Small intestine (tissue), 7 donors: ENCODE measurements around the gene IGF2BP2. TPM values are rescaled to one million over a fixed set of nuclear protein-coding genes. Genes with fewer than 3 reads are reported as not detected.
"Not testable (repeated sequence)": the region's sequence is repeated elsewhere in the genome, so short reads cannot be mapped to it uniquely, and the experiment has no call there.

ENCODE experiments used
- DNase-seq, 2 donors: peaks; one replicate each; pipeline versions ENCODE4 v3.0.0 to v3.0.0-alpha.2; 2013
- FAIRE-seq: peaks from 2 replicates; lab custom pipeline; 2012; peaks lifted over from hg19 to GRCh38; lab: Jason Lieb, UNC
- H3K27ac ChIP-seq, 3 donors: one replicate each; pipeline ENCODE4 v1.5.1; 2013; ENCODE audit warnings: low read length in 2 of 3, mild to moderate bottlenecking in 2 of 3, control low read depth in 1 of 3, inconsistent platforms in 1 of 3, low read depth in 1 of 3, moderate library complexity in 1 of 3
- H3K27me3 ChIP-seq, 3 donors: one replicate each; pipeline ENCODE4 v1.6.1; 2013; ENCODE audit warnings: low read length in 3 of 3, inconsistent platforms in 1 of 3; ENCODE audit not compliant: control insufficient read depth in 3 of 3, insufficient read depth in 3 of 3
- H3K36me3 ChIP-seq, 3 donors: one replicate each; pipeline ENCODE4 v1.6.1; 2013; ENCODE audit warnings: low read length in 3 of 3, inconsistent platforms in 1 of 3, low read depth in 1 of 3, mild to moderate bottlenecking in 1 of 3, moderate library complexity in 1 of 3; ENCODE audit not compliant: control insufficient read depth in 3 of 3, insufficient read depth in 2 of 3
- H3K4me1 ChIP-seq, 3 donors: one replicate each; pipeline ENCODE4 v1.6.1; 2013; ENCODE audit warnings: low read length in 2 of 3, inconsistent platforms in 1 of 3, low read depth in 1 of 3, mild to moderate bottlenecking in 1 of 3, moderate library complexity in 1 of 3; ENCODE audit not compliant: control insufficient read depth in 3 of 3, insufficient read depth in 2 of 3
- H3K4me3 ChIP-seq, 3 donors: one replicate each; pipeline ENCODE4 v1.5.1; 2013; ENCODE audit warnings: low read length in 3 of 3, control low read depth in 1 of 3, inconsistent platforms in 1 of 3, low read depth in 1 of 3, mild to moderate bottlenecking in 1 of 3, moderate library complexity in 1 of 3
- H3K9me3 ChIP-seq, 2 donors: one replicate each; pipeline ENCODE4 v1.6.1; 2013; ENCODE audit warnings: low read depth in 1 of 2, low read length in 1 of 2; ENCODE audit not compliant: control insufficient read depth in 2 of 2, insufficient read depth in 1 of 2
- WGBS, 3 donors: extraction: QIAGEN DNeasy Blood & Tissue Kit; methylation state at CpG; one replicate each; pipeline ENCODE4 v1.1.7; 2013; 5-methylcytosine and 5-hydroxymethylcytosine counted together
- polyA plus RNA-seq, 4 donors: library from polyadenylated mRNA; stranded (reverse) in 3 of 4; unstranded in 1 of 4; fragments of 200-250 nt in 3 of 4; fragments of 120-200 nt in 1 of 4; gene quantifications; one replicate each; pipeline versions ENCODE4 v1.2.1 to v1.2.3, GENCODE V29; 2013
- donor health status: healthy with polysubstance abuse.
- donor health status: control.
- donor health status: control.
- donor health status: Bipolar disorder and iron deficiency.
- donor health status: healthy.

The IGF2BP2 gene
- polyA plus RNA-seq, 4 donors = 12.1 to 93.8 (median 22.9) TPM

- no peaks in the 10 kb centered on the region for H3K9me3 ChIP-seq
- DNase-seq (no peak), FAIRE-seq (no peak)
- H3K4me1 ChIP-seq = no peaks in the 10 kb centered on the region
- no peak overlapping the region for H3K27ac ChIP-seq
- H3K27me3 ChIP-seq = no peaks in the 10 kb centered on the region
- WGBS, 3 donors = 78 to 83% (median 79%) methylated on average over 2 of the region's 2 CpGs
- H3K4me3 ChIP-seq = no peak overlapping the region
- peaks cover 0 to 27% (median 0%) of the 10 kb centered on the region in 3 donors for H3K36me3 ChIP-seq
Measured at GRCh38 chr3:185640308-185640707, 184.5 kb downstream of the IGF2BP2 start.

GRCh38 chr3:185639632-185640206 lies 185.1 kb downstream of the IGF2BP2 start:
- Histone ChIP-seq H3K27ac (no peak overlapping the region), H3K9me3 (no peaks in the 10 kb centered on the region), H3K4me3 (no peak overlapping the region), H3K36me3 (peaks cover 0 to 23% (median 0%) of the 10 kb centered on the region in 3 donors), H3K4me1 (no peaks in the 10 kb centered on the region), H3K27me3 (no peaks in the 10 kb centered on the region)
- 70 to 73% (median 72%) methylated on average over 7 of the region's 7 CpGs for WGBS, 3 donors
- FAIRE-seq = no peak
- no peak for DNase-seq

- DNase-seq, H3K4me3 ChIP-seq, FAIRE-seq, H3K9me3 ChIP-seq, H3K4me1 ChIP-seq, H3K27ac ChIP-seq, H3K27me3 ChIP-seq: not testable (repeated sequence)
- 92 to 95% (median 94%) methylated on average over 10 to 11 of the region's 11 CpGs for WGBS, 3 donors
- peaks cover 0 to 21% (median 0%) of the 10 kb centered on the region in 3 donors for H3K36me3 ChIP-seq
Measured at GRCh38 chr3:185638651-185639050, 186.2 kb downstream of the IGF2BP2 start.

GRCh38 chr3:185637388-185637787 lies 187.5 kb downstream of the IGF2BP2 start:
- Histone ChIP-seq H3K27ac (no peak overlapping the region), H3K27me3 (no peaks in the 10 kb centered on the region), H3K36me3 (peaks cover 0 to 11% (median 0%) of the 10 kb centered on the region in 3 donors), H3K4me3 (no peak overlapping the region), H3K9me3 (no peaks in the 10 kb centered on the region), H3K4me1 (no peaks in the 10 kb centered on the region)
- WGBS, 3 donors = 80 to 91% (median 89%) methylated on average over 3 of the region's 3 CpGs
- DNase-seq (no peak), FAIRE-seq (no peak)

GRCh38 chr3:185632996-185633395 lies 191.8 kb downstream of the IGF2BP2 start:
- H3K27me3 ChIP-seq = no peaks in the 10 kb centered on the region
- DNase-seq (no peak), FAIRE-seq (no peak)
- H3K27ac ChIP-seq = no peak overlapping the region
- H3K36me3 ChIP-seq = peaks cover 0 to 13% (median 4%) of the 10 kb centered on the region in 3 donors
- H3K9me3 ChIP-seq = no peaks in the 10 kb centered on the region
- 88 to 97% (median 93%) methylated on average over 4 of the region's 4 CpGs for WGBS, 3 donors
- H3K4me1 ChIP-seq = peaks cover 0 to 14% (median 0%) of the 10 kb centered on the region in 3 donors
- no peak overlapping the region for H3K4me3 ChIP-seq

GRCh38 chr3:185631508-185632206 lies 193.2 kb downstream of the IGF2BP2 start:
- no peak overlapping the region for H3K27ac ChIP-seq
- H3K4me1 ChIP-seq = peaks cover 0 to 14% (median 0%) of the 10 kb centered on the region in 3 donors
- no peaks in the 10 kb centered on the region for H3K27me3 ChIP-seq
- WGBS, 3 donors = 88 to 94% (median 92%) methylated on average over 6 of the region's 7 CpGs
- no peak for DNase-seq
- peaks cover 0 to 16% (median 4%) of the 10 kb centered on the region in 3 donors for H3K36me3 ChIP-seq
- no peaks in the 10 kb centered on the region for H3K9me3 ChIP-seq
- no peak overlapping the region for H3K4me3 ChIP-seq
- FAIRE-seq = no peak

- H3K27ac ChIP-seq = no peak overlapping the region
- H3K4me1 ChIP-seq = peaks cover 0 to 14% (median 0%) of the 10 kb centered on the region in 3 donors
- no peak for FAIRE-seq
- H3K27me3 ChIP-seq = no peaks in the 10 kb centered on the region
- no peak overlapping the region for H3K4me3 ChIP-seq
- peaks cover 0 to 20% (median 4%) of the 10 kb centered on the region in 3 donors for H3K36me3 ChIP-seq
- no peaks in the 10 kb centered on the region for H3K9me3 ChIP-seq
- 73 to 93% (median 77%) methylated on average over 3 to 4 of the region's 4 CpGs for WGBS, 3 donors
- no peak for DNase-seq
Measured at GRCh38 chr3:185631108-185631507, 193.7 kb downstream of the IGF2BP2 start.

GRCh38 chr3:185630182-185630622 lies 194.6 kb downstream of the IGF2BP2 start:
- DNase-seq (peak; percentile 41 to 73), FAIRE-seq (no peak)
- H3K27me3 ChIP-seq = no peaks in the 10 kb centered on the region
- H3K36me3 ChIP-seq = peaks cover 0 to 20% (median 4%) of the 10 kb centered on the region in 3 donors
- no peak overlapping the region for H3K4me3 ChIP-seq
- no peaks in the 10 kb centered on the region for H3K9me3 ChIP-seq
- WGBS, 3 donors = 31 to 42% (median 31%) methylated on average over 6 of the region's 6 CpGs
- peaks cover 0 to 14% (median 0%) of the 10 kb centered on the region in 3 donors for H3K4me1 ChIP-seq
- H3K27ac ChIP-seq = peak overlapping the region in 2 of 3 donors; percentile 46 to 56
